ENCODE measurements around the gene SLC28A1.

DNA sequence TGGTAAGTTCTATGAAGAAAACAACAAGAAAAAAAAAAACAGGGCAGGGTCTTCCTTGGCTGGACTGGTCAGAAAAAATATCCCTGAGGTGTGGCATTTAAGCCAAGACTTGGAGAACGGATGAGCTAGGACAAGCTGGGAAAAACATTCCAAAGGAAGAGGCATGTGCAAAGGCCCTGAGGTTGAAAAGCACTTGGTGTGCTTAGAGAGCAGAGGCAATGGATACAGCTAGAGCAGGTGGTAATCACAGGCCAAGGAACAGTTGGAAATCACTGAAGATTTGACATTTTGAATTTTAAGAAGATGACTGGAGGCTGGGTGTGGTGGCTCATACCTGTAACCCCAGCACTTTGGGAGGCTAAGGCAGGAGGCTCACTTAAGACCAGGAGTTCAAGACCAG is 54.3 kb downstream of the SLC28A1 start:
- TF ChIP-seq CTCF (conservative IDR thresholded peaks at IDR 0.05; ENCODE audit: low read depth, low read length) (no peak), EZH2 (IDR thresholded peaks at IDR 0.05; ENCODE audit: low read length, unreplicated experiment) (no peak)
